COLO829 (cell line): ENCODE results near the gene ATG10.
"Not testable (repeated sequence)": the region's sequence is repeated elsewhere in the genome, so short reads cannot be mapped to it uniquely, and the experiment has no call there.

Experiments used
- DNase-seq: peaks from one replicate; pipeline ENCODE4 v3.0.0; 2012; ENCODE audit warnings: low spot score

ATG10 gene

DNA sequence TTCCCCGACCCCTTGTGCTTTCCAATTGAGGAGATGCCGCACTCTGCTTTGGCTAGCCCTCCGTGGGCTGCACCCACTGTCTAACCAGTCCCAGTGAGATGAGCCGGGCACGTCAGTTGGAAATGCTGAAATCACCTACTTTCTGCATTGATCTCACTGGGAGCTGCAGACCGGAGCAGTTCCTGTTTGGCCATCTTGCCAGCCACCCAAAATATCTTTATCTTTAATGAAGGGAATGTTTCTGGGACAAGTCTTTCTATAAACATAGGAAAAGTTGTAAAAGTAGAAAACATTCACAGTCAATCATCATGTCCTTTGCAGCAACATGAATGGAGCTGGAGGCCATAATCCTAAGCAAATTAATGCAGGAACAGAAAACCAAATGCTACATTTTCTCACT, 158.8 kb downstream of the ATG10 start:
- DNase-seq, result no peak

- no peak for DNase-seq
Measured at GRCh38 chr5:82137205-82137604, 165.4 kb downstream of the ATG10 start.

GRCh38 chr5:82139837-82140236, 168.0 kb downstream of the ATG10 start:
- not testable (repeated sequence) for DNase-seq

DNA sequence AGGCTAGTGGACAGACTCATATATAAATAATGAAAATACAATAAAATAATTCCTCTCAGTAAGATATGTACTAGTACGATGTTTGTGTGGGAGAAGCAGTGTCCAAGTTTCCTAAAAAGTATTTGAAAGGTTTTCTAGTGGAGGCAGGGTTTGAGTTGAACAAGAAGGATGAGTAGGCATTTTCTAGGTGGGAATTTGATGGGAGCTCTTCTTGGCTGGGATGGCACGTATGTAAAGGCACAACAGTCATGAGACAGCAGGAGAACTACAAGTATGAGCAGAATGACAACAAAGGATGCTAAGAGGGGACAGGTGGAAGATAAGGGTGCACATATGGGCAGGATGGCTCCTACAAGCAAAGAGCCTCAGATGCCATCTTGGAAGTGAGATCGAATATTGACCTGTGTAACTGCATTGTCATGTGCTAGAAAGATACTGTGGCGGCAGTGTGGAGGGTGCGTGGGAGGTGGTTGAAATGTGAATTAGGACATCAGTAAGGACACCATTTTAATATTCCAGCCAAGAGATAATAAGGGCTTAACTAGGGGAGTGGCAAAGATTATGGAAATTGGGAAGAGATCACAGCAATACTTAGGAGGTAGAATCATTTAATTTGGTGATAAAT, 170.5 kb downstream of the ATG10 start:
- no peak for DNase-seq

DNA sequence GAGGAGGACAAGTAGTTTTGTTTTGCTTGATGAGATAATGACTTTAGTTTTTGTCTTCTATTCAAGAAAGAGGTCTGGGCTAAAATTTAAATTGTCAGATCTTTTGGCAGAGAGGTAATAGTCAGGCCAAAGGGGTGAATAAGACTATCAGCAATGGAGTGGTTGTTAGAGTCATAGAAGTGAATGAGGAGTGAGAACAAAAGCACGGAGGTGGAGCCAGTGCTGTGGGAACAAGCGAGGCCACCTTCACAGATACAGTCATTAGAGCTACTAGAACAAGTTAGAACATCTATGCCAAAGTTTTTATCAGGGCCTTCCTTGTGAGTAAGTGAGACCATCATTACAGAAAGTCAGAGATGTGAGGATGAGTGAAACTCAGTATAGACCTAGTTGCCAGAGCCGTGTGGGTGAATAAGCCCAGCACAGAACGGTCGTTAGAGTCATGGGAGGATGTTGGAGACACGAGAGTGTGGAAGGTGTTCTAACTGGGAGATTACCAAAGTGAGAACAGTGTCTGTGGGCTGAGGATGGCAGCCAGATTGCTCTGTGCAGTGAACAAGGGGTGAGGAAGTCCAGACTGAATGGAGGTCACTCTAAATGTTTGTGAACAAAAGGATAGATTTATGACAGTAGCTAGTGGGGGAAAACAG, 171.2 kb downstream of the ATG10 start:
- DNase-seq, result no peak

- no peak for DNase-seq
Measured at GRCh38 chr5:82147860-82148573, 176.2 kb downstream of the ATG10 start.

- no peak for DNase-seq
Measured at GRCh38 chr5:82149434-82149833, 177.6 kb downstream of the ATG10 start.

DNA sequence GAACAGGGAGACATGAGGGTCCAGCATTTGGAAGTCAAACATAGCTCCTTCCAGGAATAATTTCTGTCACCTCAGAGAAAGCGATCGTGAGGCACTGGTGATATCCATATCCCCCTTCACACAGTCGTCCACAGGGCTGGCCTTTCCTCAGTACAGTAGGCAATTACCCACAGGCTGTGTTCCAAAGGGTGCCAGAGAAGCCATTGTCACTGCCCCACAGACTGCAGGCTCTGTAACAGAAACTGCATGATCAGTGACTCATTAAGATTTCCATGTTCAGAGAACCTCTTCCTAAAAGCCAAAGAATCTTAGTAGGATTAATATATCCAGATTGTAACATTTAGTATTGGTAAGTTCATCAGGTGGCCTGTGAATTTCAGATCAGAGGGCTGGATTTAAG, 178.7 kb downstream of the ATG10 start:
- no peak for DNase-seq

DNA sequence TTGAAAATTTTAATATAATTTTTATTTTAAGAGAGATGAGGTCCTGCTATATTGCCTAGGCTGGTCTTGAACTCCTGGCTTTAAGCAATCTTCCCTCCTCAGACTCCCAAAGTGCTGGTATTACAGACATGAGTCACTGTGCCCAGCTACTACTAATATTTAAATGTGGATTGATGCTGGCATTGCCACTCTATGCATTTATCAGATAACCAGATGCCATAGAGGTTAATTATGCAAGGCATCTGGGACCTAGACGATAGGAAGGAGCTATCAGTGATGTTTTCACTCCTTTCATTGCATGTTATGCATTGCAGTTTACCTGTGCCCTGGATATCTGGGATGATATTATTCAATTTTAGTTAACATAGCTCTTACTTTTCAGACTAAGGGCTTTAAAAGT, 179.4 kb downstream of the ATG10 start:
- no peak for DNase-seq

DNA sequence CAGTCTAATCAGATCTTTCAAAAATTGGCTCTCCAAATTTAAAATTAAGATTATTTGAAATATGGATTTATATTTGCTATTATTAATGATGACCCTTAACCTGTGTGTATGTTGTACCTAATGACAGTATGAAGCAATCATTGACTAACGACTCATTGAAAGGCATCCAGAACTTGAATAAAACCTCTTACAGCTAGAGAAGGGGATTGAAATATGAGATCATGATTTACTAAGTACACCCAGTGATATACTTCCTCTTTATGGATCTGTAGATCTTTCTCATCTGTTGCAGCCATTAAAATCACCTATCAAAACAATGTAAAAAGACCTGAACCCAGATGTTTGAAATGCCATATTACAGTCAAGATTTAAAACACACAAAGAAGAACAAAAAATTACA, 179.8 kb downstream of the ATG10 start:
- DNase-seq, result no peak

DNA sequence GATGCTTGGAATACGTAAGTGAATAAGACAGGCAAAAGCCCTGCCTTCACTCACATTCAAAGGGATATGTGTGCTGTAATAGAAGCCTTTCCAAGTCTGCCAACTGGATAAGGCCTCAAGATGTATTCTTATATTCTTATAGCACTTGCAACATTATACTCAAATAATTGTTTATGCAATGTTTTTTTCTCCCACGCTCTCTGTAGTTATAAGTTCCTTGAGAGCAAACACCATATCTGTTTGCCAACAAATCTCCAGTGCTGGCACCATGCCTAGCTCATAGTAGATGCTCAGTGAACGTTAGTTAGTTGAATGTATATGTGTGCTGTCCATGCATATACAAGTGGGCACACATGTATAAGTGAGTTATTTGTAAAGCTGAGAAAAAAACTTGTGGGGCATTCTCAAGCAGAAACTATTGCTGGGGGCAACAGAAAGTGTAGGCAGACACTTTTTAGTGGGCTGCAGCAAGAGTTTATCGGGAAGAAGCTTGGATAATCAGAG, 181.2 kb downstream of the ATG10 start:
- no peak for DNase-seq

- DNase-seq, result no peak
Measured at GRCh38 chr5:82154776-82155175, 183.0 kb downstream of the ATG10 start.

DNA sequence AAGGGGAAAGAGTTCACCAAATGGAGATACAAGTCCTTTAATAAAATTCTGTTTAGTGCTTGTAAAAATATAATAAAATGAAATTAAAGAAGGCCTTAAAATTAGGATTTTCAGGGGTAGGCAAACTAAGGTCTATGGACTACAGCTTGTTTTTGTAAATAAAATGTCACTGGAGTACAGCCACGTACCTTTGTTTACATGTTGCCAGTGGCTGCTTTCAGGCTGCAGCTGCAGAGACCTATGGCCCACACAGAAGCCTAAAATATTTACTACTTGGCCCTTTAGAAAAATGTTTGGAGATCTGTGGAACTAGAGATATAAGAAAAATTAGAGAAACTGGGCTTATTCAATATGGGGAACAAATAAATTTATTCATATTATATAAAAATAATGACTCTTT, 183.5 kb downstream of the ATG10 start:
- no peak for DNase-seq

DNA sequence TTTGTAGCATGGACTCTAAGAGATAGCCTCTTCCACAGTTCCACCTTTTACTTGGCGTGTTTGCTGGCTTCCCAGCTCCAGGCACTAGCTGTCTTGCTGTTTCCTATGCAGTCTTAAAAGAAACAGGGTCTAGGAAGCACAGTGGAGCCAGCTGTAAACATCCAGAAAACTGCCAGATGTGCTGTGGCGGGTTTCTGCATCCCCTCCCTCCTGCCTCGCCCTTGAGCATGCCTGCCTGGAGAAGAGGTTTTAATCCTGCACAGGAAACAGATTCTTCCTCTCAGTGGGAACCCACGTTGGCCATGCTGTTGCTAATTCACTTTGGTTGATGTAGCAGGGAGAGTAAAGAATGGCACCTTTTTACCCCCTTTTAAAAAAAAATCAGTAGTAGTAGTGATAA, 185.1 kb downstream of the ATG10 start:
- no peak for DNase-seq

GRCh38 chr5:82158755-82159413, 187.1 kb downstream of the ATG10 start:
- no peak for DNase-seq

- DNase-seq, result no peak
Measured at GRCh38 chr5:82160948-82161347, 189.1 kb downstream of the ATG10 start.

DNA sequence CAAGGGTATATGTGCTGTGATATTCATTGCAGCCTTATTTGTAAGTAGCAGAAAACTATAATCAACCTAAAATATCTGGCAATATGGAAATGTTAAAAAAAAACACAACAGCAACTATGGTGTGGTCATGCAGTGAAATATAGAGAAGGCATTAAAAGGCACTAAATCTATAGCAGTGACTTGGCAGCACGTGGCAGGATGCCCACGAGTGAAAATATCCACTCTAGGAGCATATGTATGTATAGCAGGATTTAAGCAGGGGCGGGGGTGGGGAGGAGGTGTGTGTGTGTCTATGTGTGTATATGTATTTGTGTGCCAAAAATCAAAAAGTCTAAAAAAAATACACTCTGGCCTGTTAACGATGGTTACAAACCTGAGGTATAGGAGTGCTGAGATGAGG, 190.8 kb downstream of the ATG10 start:
- DNase-seq, result no peak

GRCh38 chr5:82163452-82164175, 191.8 kb downstream of the ATG10 start:
- no peak for DNase-seq

DNA sequence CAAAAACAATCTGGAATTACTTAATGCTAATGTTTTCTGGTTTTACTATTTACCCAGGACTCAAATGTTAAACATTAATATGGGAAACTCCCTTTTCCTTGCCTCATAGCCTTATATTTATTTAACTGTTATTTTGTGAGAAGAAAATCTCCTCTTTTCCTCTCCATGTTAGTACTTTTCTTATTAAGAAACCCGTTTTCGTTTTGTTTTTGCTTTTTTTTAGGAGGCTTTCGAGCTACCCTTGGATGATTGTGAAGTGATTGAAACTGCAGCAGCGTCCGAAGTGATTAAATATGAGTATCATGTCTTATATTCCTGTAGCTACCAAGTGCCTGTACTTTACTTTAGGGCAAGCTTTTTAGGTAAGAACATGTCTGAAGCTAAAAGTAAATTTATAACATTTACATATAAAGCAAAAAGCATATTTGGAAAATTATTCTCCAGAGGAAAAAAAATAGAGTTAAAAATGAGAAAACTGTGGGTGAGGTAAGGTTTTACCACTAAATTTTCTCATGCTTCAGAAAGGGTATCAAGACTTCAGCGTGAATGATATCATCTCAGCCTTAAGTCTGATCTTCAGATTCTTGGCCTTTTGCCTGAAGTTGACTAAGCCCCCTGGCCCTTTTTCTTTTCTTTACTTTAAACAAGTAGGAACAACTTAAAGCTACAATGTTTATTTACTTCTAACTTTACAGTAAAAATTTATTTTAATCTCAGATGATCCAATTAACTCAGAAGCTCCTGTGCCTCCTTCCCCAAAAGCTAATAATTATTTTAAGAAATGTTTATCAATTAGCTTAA, 192.6 kb downstream of the ATG10 start:
- DNase-seq, result no peak

GRCh38 chr5:82164977-82165713, 193.3 kb downstream of the ATG10 start:
- no peak for DNase-seq
